HepG2 (cell line): ENCODE results near the gene TJP2. TPM values are rescaled to one million over a fixed set of nuclear protein-coding genes. Genes with fewer than 3 reads are reported as not detected.

Experiments
- ATAC-seq: fragments of 200-7000 bp; cut with Tn5 transposase; 3 replicates; pipeline ENCODE4 v1.9.1; 2020; ENCODE audit warnings: mild to moderate bottlenecking, moderate library complexity
- BruUV-seq: library from RNA; stranded (reverse); fragments of 400-500 nt; replicated peaks from 2 replicates; lab custom pipeline; 2021; lab: Mats Ljungman, UMichigan
- CTCF ChIA-PET: fragments of 300-600 bp; formaldehyde crosslinking; extraction: SDS; loops from one replicate; lab custom pipeline; 2021; ENCODE audit warnings: low total read pairs, inconsistent platforms, low intra/inter-chr PET ratio; lab: Yijun Ruan, JAX
- POLR2A ChIA-PET: fragments of 350-600 bp; sonication (Branson Sonifier 250); formaldehyde crosslinking; loops from one replicate; lab custom pipeline; 2020; ENCODE audit warnings: antibody characterized with exemption, inconsistent platforms; lab: Yijun Ruan, JAX
- DNase-seq: peaks from one replicate; pipeline ENCODE4 v3.0.0-alpha.2; 2015; ENCODE audit warnings: low spot score
- FAIRE-seq: peaks from 3 replicates; lab custom pipeline; 2011; peaks lifted over from hg19 to GRCh38; lab: Jason Lieb, UNC
- H2AFZ ChIP-seq: one replicate; pipeline ENCODE4 v1.6.1; 2011; ENCODE audit warnings: low read length, inconsistent platforms
- H3K27ac ChIP-seq: fragments of 300-600 bp; 3 replicates; pipeline ENCODE4 v1.8.0; 2011; ENCODE audit warnings: mixed run types, mild to moderate bottlenecking, mixed read lengths, low read length, inconsistent platforms; ENCODE audit not compliant: insufficient read depth; ENCODE audit errors: extremely low read length
- H3K27me3 ChIP-seq, 2 experiments: fragments of 200-600 bp in 1 of 2; 2 replicates in 1 of 2; 3 replicates in 1 of 2; pipeline versions ENCODE4 v1.6.0 to v1.8.0; 2011; ENCODE audit warnings: low read length in 2 of 2, mild to moderate bottlenecking in 2 of 2, moderate library complexity in 2 of 2, inconsistent platforms in 1 of 2; ENCODE audit not compliant: insufficient read depth in 2 of 2, control insufficient read depth in 1 of 2
- H3K36me3 ChIP-seq, 2 experiments: fragments of 200-600 bp in 1 of 2; replicated peaks in 1 of 2; 2 replicates in 1 of 2; 3 replicates in 1 of 2; pipeline versions ENCODE4 v1.5.1 to v1.8.0; 2011; ENCODE audit warnings: low read length in 2 of 2, inconsistent platforms in 1 of 2; ENCODE audit not compliant: insufficient read depth in 2 of 2, control insufficient read depth in 1 of 2
- H3K4me1 ChIP-seq: 2 replicates; pipeline ENCODE4 v1.5.1; 2012; ENCODE audit warnings: low read length, inconsistent platforms; ENCODE audit not compliant: insufficient read depth
- H3K4me2 ChIP-seq: 2 replicates; pipeline ENCODE4 v1.6.0; 2011; ENCODE audit warnings: low read depth, low read length, inconsistent platforms
- H3K4me3 ChIP-seq, 3 experiments: fragments of 200-600 bp in 1 of 3; sonication (generic), shearing (Covaris generic) in 1 of 3; replicated peaks in 1 of 3; 2 replicates each; pipeline ENCODE4 v1.5.1; 2011 to 2016; ENCODE audit warnings: low read length in 3 of 3, inconsistent platforms in 2 of 3, low read depth in 2 of 3, mild to moderate bottlenecking in 2 of 3, control low read depth in 1 of 3, mixed read lengths in 1 of 3; ENCODE audit not compliant: insufficient read depth in 1 of 3
- H3K79me2 ChIP-seq: one replicate; pipeline ENCODE4 v1.6.1; 2011; ENCODE audit warnings: low read length, inconsistent platforms; ENCODE audit not compliant: insufficient read depth
- H3K9ac ChIP-seq: 2 replicates; pipeline ENCODE4 v1.6.0; 2011; ENCODE audit warnings: mild to moderate bottlenecking, low read depth, low read length, inconsistent platforms; ENCODE audit not compliant: insufficient read depth
- H3K9me3 ChIP-seq: 2 replicates; pipeline ENCODE4 v1.5.1; 2012; ENCODE audit warnings: mild to moderate bottlenecking, low read length
- H4K20me1 ChIP-seq: 2 replicates; pipeline ENCODE4 v1.6.0; 2011; ENCODE audit warnings: inconsistent platforms, mild to moderate bottlenecking, low read length, moderate library complexity; ENCODE audit not compliant: insufficient read depth
- AKAP8 ChIP-seq: sonication (generic); formaldehyde crosslinking; IDR thresholded peaks from 2 replicates; pipeline ENCODE4 v1.5.1; 2020; ENCODE audit warnings: mild to moderate bottlenecking, missing genetic modification reagents
- GABPB1 ChIP-seq: IDR thresholded peaks from 2 replicates; pipeline ENCODE4 v1.6.1; 2016; ENCODE audit warnings: mild to moderate bottlenecking, missing genetic modification reagents, moderate library complexity, missing compliant biosample characterization
- GPBP1L1 ChIP-seq: sonication (generic); formaldehyde crosslinking; IDR thresholded peaks from 2 replicates; pipeline ENCODE4 v1.5.0; 2020; ENCODE audit warnings: mild to moderate bottlenecking, missing genetic modification reagents
- HNF4G ChIP-seq, 2 experiments: sonication (generic) in 1 of 2; formaldehyde crosslinking in 1 of 2; IDR thresholded peaks; 2 replicates each; pipeline versions ENCODE4 v1.4.0 to v1.6.1; 2011 to 2020; ENCODE audit warnings: borderline replicate concordance in 2 of 2, low read depth in 2 of 2, mild to moderate bottlenecking in 2 of 2, low read length in 1 of 2, missing genetic modification reagents in 1 of 2, moderate library complexity in 1 of 2
- MBD4 ChIP-seq: IDR thresholded peaks from 2 replicates; pipeline ENCODE4 v1.6.1; 2012; ENCODE audit warnings: low read length, inconsistent platforms, borderline replicate concordance
- TCF7L2 ChIP-seq: IDR thresholded peaks from 2 replicates; pipeline ENCODE4 v1.6.1; 2011; ENCODE audit warnings: mild to moderate bottlenecking, low read depth, low read length, moderate library complexity
- ZBTB26 ChIP-seq: IDR thresholded peaks from 2 replicates; pipeline ENCODE4 v1.6.1; 2016; ENCODE audit warnings: missing compliant biosample characterization, missing genetic modification reagents, borderline replicate concordance
- ZBTB34 ChIP-seq: sonication (generic); formaldehyde crosslinking; IDR thresholded peaks from 2 replicates; pipeline ENCODE4 v1.8.0; 2022; ENCODE audit warnings: mild to moderate bottlenecking, missing genetic modification reagents
- ZNF205 ChIP-seq: IDR thresholded peaks from 2 replicates; pipeline ENCODE4 v1.6.1; 2018; ENCODE audit warnings: missing biosample characterization, missing genetic modification reagents
- ZNF280D ChIP-seq: sonication (generic); formaldehyde crosslinking; IDR thresholded peaks from 2 replicates; pipeline ENCODE4 v1.5.1; 2020; ENCODE audit warnings: mild to moderate bottlenecking, missing genetic modification reagents
- ZNF501 ChIP-seq: sonication (generic); formaldehyde crosslinking; IDR thresholded peaks from 2 replicates; pipeline ENCODE4 v1.5.1; 2020; ENCODE audit warnings: mild to moderate bottlenecking, moderate library complexity, missing genetic modification reagents
- ZNF546 ChIP-seq: sonication (generic); formaldehyde crosslinking; conservative IDR thresholded peaks from 2 replicates; pipeline ENCODE4 v1.8.1; 2023; ENCODE audit warnings: mild to moderate bottlenecking, missing genetic modification reagents
- WGBS: methylation state at CpG from one replicate; pipeline ENCODE4 v1.1.6; 2017; ENCODE audit warnings: low lambda C conversion rate; 5-methylcytosine and 5-hydroxymethylcytosine counted together
- in situ Hi-C: cut with HindIII; loops from 2 replicates; pipeline ENCODE4 v1.10.0; 2017; ENCODE audit warnings: low pct_unique_long_range_greater_than_20kb; ENCODE audit not compliant: extremely low pct_ligation_motif_present
- intact Hi-C: fragments of 100-400 bp; cut with micrococcal nuclease; formaldehyde crosslinking; loops from one replicate; pipeline ENCODE4 v1.10.0; 2022; ENCODE audit not compliant: unreplicated experiment
- polyA plus RNA-seq, 8 experiments: library from polyadenylated mRNA; depleted of rRNA in 3 of 8; stranded (reverse) in 7 of 8; unstranded in 1 of 8; fragments of >200 nt; fragmentation: Illumina TruSeq in 4 of 8; extraction: Trizol in 4 of 8; gene quantifications; 2 replicates each; pipeline versions ENCODE4 v1.2.1 to v1.2.3, GENCODE V29; 2011 to 2016; ENCODE audit warnings: low read depth in 4 of 8, missing spikeins in 1 of 8, mixed read lengths in 1 of 8; ENCODE audit not compliant: insufficient read depth in 1 of 8
- total RNA-seq, 5 experiments: library from RNA; depleted of rRNA; stranded (reverse); fragments of >200 nt; fragmentation: Illumina TruSeq; extraction: Trizol; gene quantifications; 2 replicates each; pipeline ENCODE4 v1.2.3, GENCODE V29; 2016; ENCODE audit warnings: low read depth in 1 of 5
- TF ChIP-seq, protein P1 (sequence below): sonication (generic); formaldehyde crosslinking; IDR thresholded peaks from 2 replicates; pipeline ENCODE4 v1.4.0; 2020; ENCODE audit warnings: low read depth, missing genetic modification reagents

Gene TJP2
- total and polyA plus RNA-seq, 2 of the 13 experiments (the other 11 are each of a cell fraction or from before 2014, with no cell fraction given), result 109 to 110 TPM

- H3K4me1 ChIP-seq, result peaks cover 27% of the 10 kb centered on the region
- no peak for DNase-seq
- no peaks in the 10 kb centered on the region for H3K27me3 ChIP-seq
- POLR2A ChIA-PET, result no interaction called here
- H3K27ac ChIP-seq, result no peak overlapping the region
- H3K4me3 ChIP-seq, result no peak overlapping the region
- intact Hi-C loops, result no loop called here
- no TSS peak for BruUV-seq
- H4K20me1 ChIP-seq, result peaks cover 21% of the 10 kb centered on the region
- no peak overlapping the region for H3K4me2 ChIP-seq
- H3K9ac ChIP-seq, result no peak overlapping the region
- no peak overlapping the region for H2AFZ ChIP-seq
- H3K79me2 ChIP-seq, result peaks cover 32% of the 10 kb centered on the region
- in situ Hi-C loops, result no loop called here
- ATAC-seq, result no peak
- 96% methylated on average over 5 of the region's 5 CpGs for WGBS
- no peaks in the 10 kb centered on the region for H3K9me3 ChIP-seq
- CTCF ChIA-PET, result no interaction called here
- no peak for FAIRE-seq
- H3K36me3 ChIP-seq, result peaks cover 12 to 40% of the 10 kb centered on the region in 2 experiments
- TF ChIP-seq ZBTB34 (CRISPR knock-in tag), result no peak
- TF ChIP-seq TCF7L2, result no peak
- no peak for TF ChIP-seq ZBTB26 (CRISPR knock-in tag)
- no peak for TF ChIP-seq AKAP8 (CRISPR knock-in tag)
- TF ChIP-seq GPBP1L1 (CRISPR knock-in tag), result no peak
- no peak for TF ChIP-seq HNF4G (IDR thresholded peaks at IDR 0.05; ENCODE audit: borderline replicate concordance, low read depth, low read length)
- TF ChIP-seq HNF4G (CRISPR knock-in tag; IDR thresholded peaks at IDR 0.05; ENCODE audit: borderline replicate concordance, low read depth), result no peak
- no peak for TF ChIP-seq ZNF501 (CRISPR knock-in tag)
- TF ChIP-seq, protein P1, sequence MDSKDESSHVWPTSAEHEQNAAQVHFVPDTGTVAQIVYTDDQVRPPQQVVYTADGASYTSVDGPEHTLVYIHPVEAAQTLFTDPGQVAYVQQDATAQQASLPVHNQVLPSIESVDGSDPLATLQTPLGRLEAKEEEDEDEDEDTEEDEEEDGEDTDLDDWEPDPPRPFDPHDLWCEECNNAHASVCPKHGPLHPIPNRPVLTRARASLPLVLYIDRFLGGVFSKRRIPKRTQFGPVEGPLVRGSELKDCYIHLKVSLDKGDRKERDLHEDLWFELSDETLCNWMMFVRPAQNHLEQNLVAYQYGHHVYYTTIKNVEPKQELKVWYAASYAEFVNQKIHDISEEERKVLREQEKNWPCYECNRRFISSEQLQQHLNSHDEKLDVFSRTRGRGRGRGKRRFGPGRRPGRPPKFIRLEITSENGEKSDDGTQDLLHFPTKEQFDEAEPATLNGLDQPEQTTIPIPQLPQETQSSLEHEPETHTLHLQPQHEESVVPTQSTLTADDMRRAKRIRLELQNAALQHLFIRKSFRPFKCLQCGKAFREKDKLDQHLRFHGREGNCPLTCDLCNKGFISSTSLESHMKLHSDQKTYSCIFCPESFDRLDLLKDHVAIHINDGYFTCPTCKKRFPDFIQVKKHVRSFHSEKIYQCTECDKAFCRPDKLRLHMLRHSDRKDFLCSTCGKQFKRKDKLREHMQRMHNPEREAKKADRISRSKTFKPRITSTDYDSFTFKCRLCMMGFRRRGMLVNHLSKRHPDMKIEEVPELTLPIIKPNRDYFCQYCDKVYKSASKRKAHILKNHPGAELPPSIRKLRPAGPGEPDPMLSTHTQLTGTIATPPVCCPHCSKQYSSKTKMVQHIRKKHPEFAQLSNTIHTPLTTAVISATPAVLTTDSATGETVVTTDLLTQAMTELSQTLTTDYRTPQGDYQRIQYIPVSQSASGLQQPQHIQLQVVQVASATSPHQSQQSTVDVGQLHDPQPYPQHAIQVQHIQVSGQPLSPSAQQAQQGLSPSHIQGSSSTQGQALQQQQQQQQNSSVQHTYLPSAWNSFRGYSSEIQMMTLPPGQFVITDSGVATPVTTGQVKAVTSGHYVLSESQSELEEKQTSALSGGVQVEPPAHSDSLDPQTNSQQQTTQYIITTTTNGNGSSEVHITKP, result no peak
- no peak for TF ChIP-seq ZNF280D
- TF ChIP-seq MBD4, result no peak
- no peak for TF ChIP-seq ZNF546
- no peak for TF ChIP-seq ZNF205
- no peak for TF ChIP-seq GABPB1
These were observed 39.6 kb downstream of the TJP2 start for GRCh38 chr9:69213647-69214046.
